WTC11 (cell line): ENCODE measurements around the gene WDR38.

ENCODE experiments used
- ATF1 ChIP-seq: sonication (generic); formaldehyde crosslinking; IDR thresholded peaks from 2 replicates; pipeline ENCODE4 v1.8.1; 2023; ENCODE audit warnings: mild to moderate bottlenecking, moderate library complexity, missing genetic modification reagents
- CTCF ChIP-seq: fragments of 200-600 bp; IDR thresholded peaks from 2 replicates; pipeline ENCODE4 v1.8.0; 2022; ENCODE audit warnings: antibody characterized with exemption
- FOXP1 ChIP-seq: sonication (generic); formaldehyde crosslinking; IDR thresholded peaks from 2 replicates; pipeline ENCODE4 v1.8.0; 2022; ENCODE audit warnings: missing genetic modification reagents, mild to moderate bottlenecking, moderate library complexity, borderline replicate concordance
- IRF1 ChIP-seq: sonication (generic); formaldehyde crosslinking; IDR thresholded peaks from 2 replicates; pipeline ENCODE4 v1.8.0; 2023; ENCODE audit warnings: missing genetic modification reagents
- IRF2 ChIP-seq: sonication (generic); formaldehyde crosslinking; IDR thresholded peaks from 2 replicates; pipeline ENCODE4 v1.8.0; 2022; ENCODE audit warnings: low read depth, missing genetic modification reagents, borderline replicate concordance
- JUN ChIP-seq: sonication (generic); formaldehyde crosslinking; IDR thresholded peaks from 2 replicates; pipeline ENCODE4 v1.8.0; 2023; ENCODE audit warnings: mild to moderate bottlenecking, missing genetic modification reagents
- NR2C2 ChIP-seq: sonication (generic); formaldehyde crosslinking; IDR thresholded peaks from 2 replicates; pipeline ENCODE4 v1.8.0; 2022; ENCODE audit warnings: mild to moderate bottlenecking, missing genetic modification reagents
- STAT6 ChIP-seq: sonication (generic); formaldehyde crosslinking; conservative IDR thresholded peaks from 2 replicates; pipeline ENCODE4 v1.8.1; 2023; ENCODE audit warnings: mild to moderate bottlenecking, low read depth, missing genetic modification reagents, moderate library complexity
- TCF7 ChIP-seq: sonication (generic); formaldehyde crosslinking; IDR thresholded peaks from 2 replicates; pipeline ENCODE4 v1.8.0; 2022; ENCODE audit warnings: mild to moderate bottlenecking, low read depth, missing genetic modification reagents, moderate library complexity
- USF2 ChIP-seq: sonication (generic); formaldehyde crosslinking; IDR thresholded peaks from 2 replicates; pipeline ENCODE4 v1.8.1; 2023; ENCODE audit warnings: mild to moderate bottlenecking, missing genetic modification reagents, moderate library complexity
- ZBTB43 ChIP-seq: sonication (generic); formaldehyde crosslinking; IDR thresholded peaks from 2 replicates; pipeline ENCODE4 v1.8.1; 2023; ENCODE audit warnings: mild to moderate bottlenecking, missing genetic modification reagents

GRCh38 chr9:124884376-124884775 is 31.1 kb downstream of the WDR38 start:
- TF ChIP-seq CTCF (no peak), TCF7 (CRISPR knock-in tag) (no peak), STAT6 (CRISPR knock-in tag) (no peak), IRF2 (no peak), JUN (CRISPR knock-in tag) (no peak), NR2C2 (CRISPR knock-in tag) (no peak), USF2 (CRISPR knock-in tag) (no peak), ATF1 (no peak), FOXP1 (CRISPR knock-in tag) (no peak), IRF1 (CRISPR knock-in tag) (no peak), ZBTB43 (CRISPR knock-in tag) (no peak)
